Panc1 (cell line): ENCODE data around the gene GPC1. TPM values are rescaled to one million over a fixed set of nuclear protein-coding genes. Genes with fewer than 3 reads are reported as not detected.

Experiments
- ATAC-seq: fragments of 200-7000 bp; cut with Tn5 transposase; 2 replicates; pipeline ENCODE4 v1.9.1; 2020; ENCODE audit warnings: mild to moderate bottlenecking, moderate library complexity
- BruUV-seq: library from RNA; stranded (reverse); fragments of 400-500 nt; replicated peaks from 2 replicates; lab custom pipeline; 2021; lab: Mats Ljungman, UMichigan
- CTCF ChIA-PET: fragments of 300-600 bp; sonication (Branson Sonifier 250); formaldehyde crosslinking; loops from one replicate; lab custom pipeline; 2022; ENCODE audit warnings: antibody characterized with exemption; lab: Charles Lee
- POLR2A ChIA-PET: fragments of 300-600 bp; sonication (Branson Sonifier 250); formaldehyde crosslinking; loops from one replicate; lab custom pipeline; 2022; ENCODE audit warnings: antibody characterized with exemption; lab: Charles Lee
- DNase-seq: peaks from one replicate; pipeline ENCODE4 v3.0.0-alpha.2; 2010; ENCODE audit warnings: low read depth, low spot score
- H3K27ac ChIP-seq: 2 replicates; pipeline ENCODE4 v1.5.1; 2011; ENCODE audit warnings: mild to moderate bottlenecking, low read length, inconsistent platforms
- H3K27me3 ChIP-seq: fragments of 200-500 bp; sonication (Bioruptor generic); 2 replicates; pipeline ENCODE4 v1.6.0; 2014; ENCODE audit warnings: low read length, inconsistent platforms; ENCODE audit not compliant: control insufficient read depth, insufficient read depth
- H3K36me3 ChIP-seq: fragments of 200-500 bp; sonication (Bioruptor generic); 2 replicates; pipeline ENCODE4 v1.5.1; 2014; ENCODE audit warnings: inconsistent platforms, mild to moderate bottlenecking, low read length, moderate library complexity; ENCODE audit not compliant: control insufficient read depth, insufficient read depth
- H3K4me1 ChIP-seq: 2 replicates; pipeline ENCODE4 v1.5.1; 2011; ENCODE audit warnings: inconsistent platforms, mild to moderate bottlenecking, low read length, moderate library complexity; ENCODE audit not compliant: control insufficient read depth, insufficient read depth
- H3K4me3 ChIP-seq, 2 experiments: 2 replicates each; pipeline ENCODE4 v1.5.1; 2011 to 2012; ENCODE audit warnings: low read depth in 2 of 2, low read length in 2 of 2, mild to moderate bottlenecking in 2 of 2, inconsistent platforms in 1 of 2, moderate library complexity in 1 of 2
- H3K9me3 ChIP-seq: fragments of 200-500 bp; sonication (Bioruptor generic); 2 replicates; pipeline ENCODE4 v1.5.1; 2014; ENCODE audit warnings: low read depth, mild to moderate bottlenecking, inconsistent platforms, low read length, moderate library complexity; ENCODE audit not compliant: control insufficient read depth, insufficient read depth
- POLR2AphosphoS5 ChIP-seq: IDR thresholded peaks from 2 replicates; pipeline ENCODE4 v1.6.1; 2012; ENCODE audit warnings: mild to moderate bottlenecking, low read depth, low read length, moderate library complexity
- SIN3A ChIP-seq: IDR thresholded peaks from 2 replicates; pipeline ENCODE4 v1.6.1; 2012; ENCODE audit warnings: low read depth, mild to moderate bottlenecking, low read length, moderate library complexity, borderline replicate concordance; ENCODE audit not compliant: insufficient read depth
- TCF7L2 ChIP-seq: IDR thresholded peaks from 2 replicates; pipeline ENCODE4 v1.6.1; 2011; ENCODE audit warnings: mild to moderate bottlenecking, low read depth, low read length, inconsistent platforms
- in situ Hi-C: cut with HindIII; loops from 2 replicates; pipeline ENCODE4 v1.10.0; 2016; ENCODE audit warnings: low sequenced_read_pairs, low pct_unique_long_range_greater_than_20kb
- intact Hi-C: fragments of 100-400 bp; cut with micrococcal nuclease; formaldehyde crosslinking; loops from one replicate; pipeline ENCODE4 v1.10.0; 2022; ENCODE audit not compliant: unreplicated experiment
- total RNA-seq: library from RNA; stranded (reverse); gene quantifications from one replicate; pipeline ENCODE4 v1.2.1, GENCODE V29; 2021; ENCODE audit not compliant: unreplicated experiment
- TF ChIP-seq, protein P1 (sequence below): fragments of 450-650 bp; IDR thresholded peaks from 2 replicates; pipeline ENCODE4 v1.5.1; 2017; ENCODE audit warnings: mild to moderate bottlenecking
- TF ChIP-seq, protein P2 (sequence below), 2 experiments: IDR thresholded peaks; 2 replicates each; pipeline ENCODE4 v1.6.1; 2011 to 2012; ENCODE audit warnings: low read depth in 2 of 2, control low read depth in 1 of 2, low read length in 1 of 2, mild to moderate bottlenecking in 1 of 2, moderate library complexity in 1 of 2; ENCODE audit not compliant: insufficient read depth in 1 of 2

GPC1 gene
- total RNA-seq, 1 experiment from 2014 or later, result 88.7 TPM

DNA sequence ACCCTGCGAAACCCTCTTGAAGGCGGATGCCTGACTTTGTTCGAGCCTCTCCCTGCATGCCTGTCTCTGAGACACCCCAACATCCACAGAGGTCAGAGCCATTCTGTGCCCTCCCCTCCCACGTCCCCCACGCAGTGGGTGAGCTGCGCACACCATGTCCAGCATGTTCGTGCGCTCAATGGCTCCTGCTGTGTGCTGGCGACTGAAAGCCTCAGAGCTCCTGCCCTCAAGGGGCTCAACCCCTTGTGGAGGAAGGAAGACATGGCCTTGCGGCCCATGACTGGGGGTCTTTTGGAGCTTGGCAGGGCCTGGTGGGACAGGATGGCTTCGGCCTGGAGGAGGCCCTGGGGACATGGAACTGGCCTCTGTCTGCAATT is 76.6 kb downstream of the GPC1 start:
- Histone ChIP-seq H3K4me1 (no peaks in the 10 kb centered on the region), H3K9me3 (no peaks in the 10 kb centered on the region), H3K4me3 (no peak overlapping the region), H3K36me3 (no peaks in the 10 kb centered on the region), H3K27me3 (no peaks in the 10 kb centered on the region), H3K27ac (no peak overlapping the region)
- in situ Hi-C loops (no loop called here), intact Hi-C loops (loop anchor here (5.0 kb wide), 1 partner anchor 45 kb away; the partner anchor contains the start of gene ANKMY1)
- DNase-seq, result no peak
- ChIA-PET POLR2A (no interaction called here), CTCF (no interaction called here)
- ATAC-seq, result no peak
- no peak for TF ChIP-seq TCF7L2
- TF ChIP-seq SIN3A, result no peak
- TF ChIP-seq, protein P1, sequence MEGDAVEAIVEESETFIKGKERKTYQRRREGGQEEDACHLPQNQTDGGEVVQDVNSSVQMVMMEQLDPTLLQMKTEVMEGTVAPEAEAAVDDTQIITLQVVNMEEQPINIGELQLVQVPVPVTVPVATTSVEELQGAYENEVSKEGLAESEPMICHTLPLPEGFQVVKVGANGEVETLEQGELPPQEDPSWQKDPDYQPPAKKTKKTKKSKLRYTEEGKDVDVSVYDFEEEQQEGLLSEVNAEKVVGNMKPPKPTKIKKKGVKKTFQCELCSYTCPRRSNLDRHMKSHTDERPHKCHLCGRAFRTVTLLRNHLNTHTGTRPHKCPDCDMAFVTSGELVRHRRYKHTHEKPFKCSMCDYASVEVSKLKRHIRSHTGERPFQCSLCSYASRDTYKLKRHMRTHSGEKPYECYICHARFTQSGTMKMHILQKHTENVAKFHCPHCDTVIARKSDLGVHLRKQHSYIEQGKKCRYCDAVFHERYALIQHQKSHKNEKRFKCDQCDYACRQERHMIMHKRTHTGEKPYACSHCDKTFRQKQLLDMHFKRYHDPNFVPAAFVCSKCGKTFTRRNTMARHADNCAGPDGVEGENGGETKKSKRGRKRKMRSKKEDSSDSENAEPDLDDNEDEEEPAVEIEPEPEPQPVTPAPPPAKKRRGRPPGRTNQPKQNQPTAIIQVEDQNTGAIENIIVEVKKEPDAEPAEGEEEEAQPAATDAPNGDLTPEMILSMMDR, result no peak
- TF ChIP-seq, protein P2, sequence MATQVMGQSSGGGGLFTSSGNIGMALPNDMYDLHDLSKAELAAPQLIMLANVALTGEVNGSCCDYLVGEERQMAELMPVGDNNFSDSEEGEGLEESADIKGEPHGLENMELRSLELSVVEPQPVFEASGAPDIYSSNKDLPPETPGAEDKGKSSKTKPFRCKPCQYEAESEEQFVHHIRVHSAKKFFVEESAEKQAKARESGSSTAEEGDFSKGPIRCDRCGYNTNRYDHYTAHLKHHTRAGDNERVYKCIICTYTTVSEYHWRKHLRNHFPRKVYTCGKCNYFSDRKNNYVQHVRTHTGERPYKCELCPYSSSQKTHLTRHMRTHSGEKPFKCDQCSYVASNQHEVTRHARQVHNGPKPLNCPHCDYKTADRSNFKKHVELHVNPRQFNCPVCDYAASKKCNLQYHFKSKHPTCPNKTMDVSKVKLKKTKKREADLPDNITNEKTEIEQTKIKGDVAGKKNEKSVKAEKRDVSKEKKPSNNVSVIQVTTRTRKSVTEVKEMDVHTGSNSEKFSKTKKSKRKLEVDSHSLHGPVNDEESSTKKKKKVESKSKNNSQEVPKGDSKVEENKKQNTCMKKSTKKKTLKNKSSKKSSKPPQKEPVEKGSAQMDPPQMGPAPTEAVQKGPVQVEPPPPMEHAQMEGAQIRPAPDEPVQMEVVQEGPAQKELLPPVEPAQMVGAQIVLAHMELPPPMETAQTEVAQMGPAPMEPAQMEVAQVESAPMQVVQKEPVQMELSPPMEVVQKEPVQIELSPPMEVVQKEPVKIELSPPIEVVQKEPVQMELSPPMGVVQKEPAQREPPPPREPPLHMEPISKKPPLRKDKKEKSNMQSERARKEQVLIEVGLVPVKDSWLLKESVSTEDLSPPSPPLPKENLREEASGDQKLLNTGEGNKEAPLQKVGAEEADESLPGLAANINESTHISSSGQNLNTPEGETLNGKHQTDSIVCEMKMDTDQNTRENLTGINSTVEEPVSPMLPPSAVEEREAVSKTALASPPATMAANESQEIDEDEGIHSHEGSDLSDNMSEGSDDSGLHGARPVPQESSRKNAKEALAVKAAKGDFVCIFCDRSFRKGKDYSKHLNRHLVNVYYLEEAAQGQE (IDR thresholded peaks at IDR 0.05; ENCODE audit: insufficient read depth in 1 of 2, low read depth in 2 of 2, low read length in 1 of 2), result no peak
- no peak for TF ChIP-seq POLR2AphosphoS5
- BruUV-seq, result no TSS peak

DNA sequence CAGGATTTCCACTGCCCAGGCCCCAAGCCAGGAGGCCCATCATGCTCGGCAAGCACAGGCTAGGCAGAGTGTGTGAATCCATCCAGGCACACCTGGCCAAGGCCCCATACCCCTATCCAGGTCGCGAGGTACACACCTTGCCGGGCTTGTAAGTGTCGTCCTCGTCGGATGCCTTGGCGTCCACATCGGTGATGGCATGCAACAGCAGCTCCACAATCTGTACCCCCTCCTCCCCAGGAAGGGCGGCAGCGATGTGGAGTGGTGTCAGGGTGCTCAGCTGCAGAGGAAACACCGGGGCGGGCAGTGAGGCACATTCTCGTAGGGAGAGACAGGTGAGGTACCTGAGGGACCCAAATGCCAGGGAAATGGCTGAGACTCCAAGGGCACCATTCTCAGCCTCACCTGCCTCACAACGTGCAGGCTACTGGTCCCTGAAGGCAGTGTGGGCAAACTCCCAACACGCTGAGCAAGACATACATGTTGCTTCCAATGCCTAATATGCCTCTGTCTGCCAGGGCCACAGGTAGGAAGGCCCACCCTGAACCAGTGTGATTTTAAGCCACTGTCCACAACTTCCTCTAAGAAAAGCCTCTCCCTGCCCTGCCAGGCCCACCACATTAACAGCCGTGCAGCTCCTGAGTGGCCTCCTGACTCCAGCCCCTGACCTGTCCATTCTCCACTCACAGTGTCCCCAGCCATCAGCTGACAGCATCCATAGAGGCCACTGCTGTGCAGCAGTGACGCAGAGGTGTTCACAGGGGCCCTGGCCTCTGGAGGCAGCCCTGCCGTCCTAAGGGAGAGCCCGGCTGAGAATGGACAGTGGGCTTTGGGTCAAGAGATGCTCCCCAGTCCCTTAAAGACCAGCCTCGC is 77.4 kb downstream of the GPC1 start:
- Histone ChIP-seq H3K4me3 (no peak overlapping the region), H3K27me3 (no peaks in the 10 kb centered on the region), H3K27ac (no peak overlapping the region), H3K4me1 (no peaks in the 10 kb centered on the region), H3K9me3 (no peaks in the 10 kb centered on the region), H3K36me3 (no peaks in the 10 kb centered on the region)
- in situ Hi-C loops (no loop called here), intact Hi-C loops (loop anchor here (5.0 kb wide), 1 partner anchor 44 kb away; the partner anchor contains the start of gene ANKMY1)
- ChIA-PET POLR2A (no interaction called here), CTCF (interaction anchor here (1.3 kb wide), 1 partner anchor 17 kb away, joined by 3 read pairs; no protein-coding TSS in a partner anchor)
- DNase-seq (no peak), ATAC-seq (no peak)
- no TSS peak for BruUV-seq
- TF ChIP-seq TCF7L2 (no peak), SIN3A (no peak), POLR2AphosphoS5 (no peak)
- TF ChIP-seq, protein P2 (IDR thresholded peaks at IDR 0.05; ENCODE audit: insufficient read depth in 1 of 2, low read depth in 2 of 2, low read length in 1 of 2), result no peak
- TF ChIP-seq, protein P1, result no peak
